Dedifferentiated amniotic fluid mesenchymal stem cell (primary cell): ENCODE measurements around the gene FBXW7.

ENCODE experiments used
- DNase-seq: peaks from one replicate; pipeline ENCODE4 v3.0.0-alpha.2; 2016; ENCODE audit errors: extremely low spot score

Gene FBXW7

GRCh38 chr4:152331042-152331441 lies 204.8 kb downstream of the FBXW7 start:
- no peak for DNase-seq

GRCh38 chr4:152328582-152328981 lies 207.3 kb downstream of the FBXW7 start:
- DNase-seq = peak; percentile 95

- no peak for DNase-seq
Observed at GRCh38 chr4:152327606-152328453, 208.1 kb downstream of the FBXW7 start.

- no peak for DNase-seq
Observed at GRCh38 chr4:152325831-152326230, 210.1 kb downstream of the FBXW7 start.

- no peak for DNase-seq
Observed at GRCh38 chr4:152323221-152323620, 212.7 kb downstream of the FBXW7 start.

GRCh38 chr4:152322656-152323055 lies 213.2 kb downstream of the FBXW7 start:
- DNase-seq = no peak

GRCh38 chr4:152321923-152322322 lies 214.0 kb downstream of the FBXW7 start:
- peak; percentile 40 for DNase-seq

- no peak for DNase-seq
Observed at GRCh38 chr4:152321398-152321797, 214.5 kb downstream of the FBXW7 start.

GRCh38 chr4:152316969-152317368 lies 218.9 kb downstream of the FBXW7 start:
- DNase-seq = peak; percentile 64

GRCh38 chr4:152310257-152310656 lies 225.6 kb downstream of the FBXW7 start:
- peak; percentile 71 for DNase-seq

GRCh38 chr4:152309418-152309817 lies 226.5 kb downstream of the FBXW7 start:
- no peak for DNase-seq

GRCh38 chr4:152308951-152309350 lies 226.9 kb downstream of the FBXW7 start:
- no peak for DNase-seq

GRCh38 chr4:152307669-152308068 lies 228.2 kb downstream of the FBXW7 start:
- no peak for DNase-seq

GRCh38 chr4:152306541-152306940 lies 229.4 kb downstream of the FBXW7 start:
- no peak for DNase-seq

- DNase-seq = no peak
Observed at GRCh38 chr4:152304220-152304619, 231.7 kb downstream of the FBXW7 start.

GRCh38 chr4:152301381-152301780 lies 234.5 kb downstream of the FBXW7 start:
- DNase-seq = no peak

GRCh38 chr4:152299553-152299952 lies 236.3 kb downstream of the FBXW7 start:
- no peak for DNase-seq

- no peak for DNase-seq
Observed at GRCh38 chr4:152296386-152296785, 239.5 kb downstream of the FBXW7 start.

- DNase-seq = no peak
Observed at GRCh38 chr4:152294765-152295164, 241.1 kb downstream of the FBXW7 start.

- no peak for DNase-seq
Observed at GRCh38 chr4:152294331-152294730, 241.6 kb downstream of the FBXW7 start.

GRCh38 chr4:152293527-152293926 lies 242.4 kb downstream of the FBXW7 start:
- DNase-seq = no peak

- DNase-seq = no peak
Observed at GRCh38 chr4:152290366-152290921, 245.4 kb downstream of the FBXW7 start.

- no peak for DNase-seq
Observed at GRCh38 chr4:152289941-152290340, 246.0 kb downstream of the FBXW7 start.
